Chondrocyte (in vitro differentiated cells): ENCODE results near the gene NLRC5. TPM values are rescaled to one million over a fixed set of nuclear protein-coding genes. Genes with fewer than 3 reads are reported as not detected.

Source experiments
- DNase-seq: peaks from one replicate; pipeline ENCODE4 v3.0.0; 2021; ENCODE audit warnings: mixed read lengths, low spot score
- H3K27ac Mint-ChIP-seq: one replicate; pipeline ENCODE4 v1.8.0; 2021; ENCODE audit warnings: mild to moderate bottlenecking, moderate library complexity, mixed read lengths; ENCODE audit not compliant: unreplicated experiment
- H3K27me3 Mint-ChIP-seq: 2 replicates; pipeline ENCODE4 v1.8.0; 2021; ENCODE audit warnings: low read depth, mixed read lengths
- H3K36me3 Mint-ChIP-seq: 2 replicates; pipeline ENCODE4 v1.8.0; 2021; ENCODE audit warnings: low read depth, mixed read lengths
- H3K4me1 Mint-ChIP-seq: 2 replicates; pipeline ENCODE4 v1.8.0; 2021; ENCODE audit warnings: low read depth, mild to moderate bottlenecking, mixed read lengths
- H3K4me3 Mint-ChIP-seq: one replicate; pipeline ENCODE4 v1.8.0; 2021; ENCODE audit warnings: mild to moderate bottlenecking, moderate library complexity, mixed read lengths; ENCODE audit not compliant: unreplicated experiment
- H3K9me3 Mint-ChIP-seq: 2 replicates; pipeline ENCODE4 v1.8.0; 2021; ENCODE audit warnings: low read depth, mixed read lengths
- CTCF ChIP-seq: fragments of 200-600 bp; sonication (generic); IDR thresholded peaks from 2 replicates; pipeline ENCODE4 v1.5.0; 2021; ENCODE audit warnings: antibody characterized with exemption, mild to moderate bottlenecking, moderate library complexity
- total RNA-seq: library from RNA; stranded (reverse); gene quantifications from 3 replicates; pipeline ENCODE4 v1.2.1, GENCODE V29; 2021

The NLRC5 gene
- total RNA-seq, 1 donor from 2014 or later = 6.3 TPM

DNA sequence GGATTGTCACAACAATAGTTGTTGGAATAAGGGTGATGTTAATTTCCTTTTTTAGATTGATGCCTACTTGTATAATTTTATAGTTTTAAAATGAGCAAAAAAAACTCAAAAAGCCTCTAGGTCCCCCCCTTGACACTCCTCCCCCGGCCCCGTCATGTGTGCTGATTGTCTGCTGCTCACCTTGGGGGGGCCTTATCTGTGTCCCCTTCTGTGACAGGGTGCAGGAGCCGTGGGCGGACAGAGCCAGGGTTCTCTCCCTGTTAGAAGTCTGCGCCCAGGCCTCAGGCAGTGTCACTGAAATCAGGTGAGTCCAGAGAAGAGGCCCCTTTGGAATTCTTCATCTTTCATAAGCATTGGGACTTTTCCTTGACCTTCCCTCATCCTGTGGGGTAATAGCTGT lies 75.6 kb downstream of the NLRC5 start:
- H3K9me3 Mint-ChIP-seq = no peaks in the 10 kb centered on the region

GRCh38 chr16:57066625-57067024 lies 77.3 kb downstream of the NLRC5 start:
- Mint-ChIP-seq H3K27ac (no peak overlapping the region), H3K27me3 (peaks cover 5% of the 10 kb centered on the region), H3K4me1 (peaks cover 6% of the 10 kb centered on the region), H3K9me3 (no peaks in the 10 kb centered on the region), H3K36me3 (no peaks in the 10 kb centered on the region), H3K4me3 (no peak overlapping the region)
- DNase-seq = no peak
- TF ChIP-seq CTCF = no peak

More for the DNA sequence above, 75.6 kb downstream of the NLRC5 start:
- peaks cover 19% of the 10 kb centered on the region for H3K4me1 Mint-ChIP-seq
- no peak overlapping the region for H3K4me3 Mint-ChIP-seq
- no peak for TF ChIP-seq CTCF
- no peak for DNase-seq
- H3K27me3 Mint-ChIP-seq = peaks cover 5% of the 10 kb centered on the region
- no peak overlapping the region for H3K27ac Mint-ChIP-seq
- no peaks in the 10 kb centered on the region for H3K36me3 Mint-ChIP-seq

DNA sequence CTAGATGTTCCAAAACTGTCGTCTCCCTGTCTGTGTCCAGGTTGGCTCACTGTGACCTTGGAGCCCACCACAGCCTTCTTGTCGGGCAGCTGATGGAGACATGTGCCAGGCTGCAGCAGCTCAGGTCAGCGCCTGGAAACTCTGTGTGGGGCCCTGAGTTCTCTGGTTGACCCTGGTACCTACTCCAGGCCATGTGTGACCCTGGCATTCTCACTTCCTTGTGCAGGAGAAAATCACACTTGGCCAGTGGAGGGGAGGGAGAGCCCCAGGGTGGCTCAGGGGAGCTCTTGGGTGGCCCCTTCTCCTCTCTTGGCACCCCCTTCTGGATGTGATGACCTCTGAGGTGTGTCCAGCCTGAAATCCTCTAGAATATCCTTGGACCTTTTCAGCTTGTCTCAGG lies 78.0 kb downstream of the NLRC5 start:
- Mint-ChIP-seq H3K27me3 (peaks cover 5% of the 10 kb centered on the region), H3K4me1 (peaks cover 6% of the 10 kb centered on the region), H3K36me3 (no peaks in the 10 kb centered on the region), H3K27ac (no peak overlapping the region), H3K9me3 (no peaks in the 10 kb centered on the region), H3K4me3 (no peak overlapping the region)
- DNase-seq = no peak
- no peak for TF ChIP-seq CTCF

GRCh38 chr16:57069053-57069452 lies 79.7 kb downstream of the NLRC5 start:
- no peak for DNase-seq
- Mint-ChIP-seq H3K27ac (no peak overlapping the region), H3K36me3 (no peaks in the 10 kb centered on the region), H3K9me3 (no peaks in the 10 kb centered on the region), H3K27me3 (peaks cover 5% of the 10 kb centered on the region), H3K4me1 (peaks cover 14% of the 10 kb centered on the region), H3K4me3 (no peak overlapping the region)
- TF ChIP-seq CTCF = no peak

GRCh38 chr16:57069635-57070370 lies 80.4 kb downstream of the NLRC5 start:
- no peak for TF ChIP-seq CTCF
- Mint-ChIP-seq H3K27me3 (peaks cover 5% of the 10 kb centered on the region), H3K4me3 (no peak overlapping the region), H3K4me1 (peaks cover 14% of the 10 kb centered on the region), H3K9me3 (no peaks in the 10 kb centered on the region), H3K27ac (no peak overlapping the region), H3K36me3 (no peaks in the 10 kb centered on the region)
- DNase-seq = no peak
